ENCODE measurements around the gene PTPRZ1. TPM values are rescaled to one million over a fixed set of nuclear protein-coding genes. Genes with fewer than 3 reads are reported as not detected.

Gene PTPRZ1
- 0.02 TPM in 1 of 5 replicates, not detected in the others for total RNA-seq (2022; extraction: Qiagen RNA extraction)

GRCh38 chr7:121872831-121873288 lies at the start of gene PTPRZ1:
PTPRZ1 (plus strand) TSS chr7:121873161; CDS start chr7:121873500, 339 bp downstream.

